Thoracic aorta (tissue), 2 donors: ENCODE results near the gene PUS1. TPM values are rescaled to one million over a fixed set of nuclear protein-coding genes. Genes with fewer than 3 reads are reported as not detected.

Experiments
- ATAC-seq: fragments of 150-250 bp; one replicate; pipeline ENCODE4 v1.8.0; 2017; ENCODE audit warnings: low read depth; ENCODE audit not compliant: insufficient number of reproducible peaks, low FRiP score
- DNase-seq: peaks from one replicate; pipeline ENCODE4 v3.0.0-alpha.2; 2020; ENCODE audit warnings: low spot score
- H3K27ac ChIP-seq, 2 donors: fragments of 200-600 bp; sonication (generic); 1 replicate in 1 of 2; 2 replicates in 1 of 2; pipeline ENCODE4 v1.5.1; 2016; ENCODE audit warnings: mild to moderate bottlenecking in 2 of 2, moderate library complexity in 2 of 2
- H3K27me3 ChIP-seq: fragments of 200-600 bp; sonication (generic); replicated peaks from 2 replicates; pipeline ENCODE4 v1.6.0; 2016; ENCODE audit warnings: mild to moderate bottlenecking; ENCODE audit not compliant: insufficient read depth
- H3K36me3 ChIP-seq: fragments of 200-600 bp; sonication (generic); one replicate; pipeline ENCODE4 v1.5.1; 2016
- H3K4me1 ChIP-seq, 2 donors: fragments of 200-600 bp; sonication (generic); 1 replicate in 1 of 2; 2 replicates in 1 of 2; pipeline versions ENCODE4 v1.5.1 to v1.6.0; 2016; ENCODE audit warnings: low read depth in 2 of 2, mild to moderate bottlenecking in 1 of 2; ENCODE audit not compliant: control insufficient read depth in 1 of 2
- H3K4me3 ChIP-seq: fragments of 200-600 bp; sonication (generic); 2 replicates; pipeline ENCODE4 v1.5.1; 2016; ENCODE audit warnings: mild to moderate bottlenecking
- H3K9me3 ChIP-seq: fragments of 200-600 bp; sonication (generic); 2 replicates; pipeline ENCODE4 v1.5.1; 2016
- total RNA-seq, 2 donors: library from RNA; depleted of rRNA; stranded (reverse); fragments of >200 nt; gene quantifications; one replicate each; pipeline versions ENCODE4 v1.1.0 to v1.2.3, GENCODE V29; 2016
- TF ChIP-seq, protein P1 (sequence below): fragments of 200-600 bp; sonication (generic); IDR thresholded peaks from one replicate; pipeline ENCODE4 v1.5.1; 2019; ENCODE audit warnings: antibody characterized with exemption

The PUS1 gene
- total RNA-seq, 2 donors from 2014 or later, result 5.8 to 31.7 TPM

DNA sequence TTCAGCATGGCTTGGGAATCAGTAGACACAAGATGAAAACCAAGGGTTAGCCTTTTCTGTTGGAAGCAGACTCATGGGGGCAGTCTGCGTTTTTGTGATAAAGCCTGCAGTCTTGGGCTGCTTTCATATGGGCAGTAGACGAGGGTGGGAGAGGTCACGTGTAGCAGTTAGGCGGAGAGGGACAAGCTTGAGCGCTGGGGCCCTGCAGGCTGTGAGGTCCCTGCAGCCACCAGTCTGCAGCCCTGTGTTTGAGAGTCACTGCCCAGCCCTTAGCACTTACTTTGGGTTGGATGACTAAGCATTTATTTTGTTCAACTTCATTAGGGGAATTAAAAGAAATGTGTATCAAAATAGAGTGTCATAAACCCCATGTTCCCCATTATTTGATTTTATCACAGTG, 57.8 kb downstream of the PUS1 start:
- no peaks in the 10 kb centered on the region for H3K27me3 ChIP-seq
- H3K27ac ChIP-seq, result no peak overlapping the region
- no peak for DNase-seq
- peaks cover 77% of the 10 kb centered on the region for H3K36me3 ChIP-seq
- no peak for ATAC-seq
- no peak overlapping the region for H3K4me3 ChIP-seq
- TF ChIP-seq, protein P1, sequence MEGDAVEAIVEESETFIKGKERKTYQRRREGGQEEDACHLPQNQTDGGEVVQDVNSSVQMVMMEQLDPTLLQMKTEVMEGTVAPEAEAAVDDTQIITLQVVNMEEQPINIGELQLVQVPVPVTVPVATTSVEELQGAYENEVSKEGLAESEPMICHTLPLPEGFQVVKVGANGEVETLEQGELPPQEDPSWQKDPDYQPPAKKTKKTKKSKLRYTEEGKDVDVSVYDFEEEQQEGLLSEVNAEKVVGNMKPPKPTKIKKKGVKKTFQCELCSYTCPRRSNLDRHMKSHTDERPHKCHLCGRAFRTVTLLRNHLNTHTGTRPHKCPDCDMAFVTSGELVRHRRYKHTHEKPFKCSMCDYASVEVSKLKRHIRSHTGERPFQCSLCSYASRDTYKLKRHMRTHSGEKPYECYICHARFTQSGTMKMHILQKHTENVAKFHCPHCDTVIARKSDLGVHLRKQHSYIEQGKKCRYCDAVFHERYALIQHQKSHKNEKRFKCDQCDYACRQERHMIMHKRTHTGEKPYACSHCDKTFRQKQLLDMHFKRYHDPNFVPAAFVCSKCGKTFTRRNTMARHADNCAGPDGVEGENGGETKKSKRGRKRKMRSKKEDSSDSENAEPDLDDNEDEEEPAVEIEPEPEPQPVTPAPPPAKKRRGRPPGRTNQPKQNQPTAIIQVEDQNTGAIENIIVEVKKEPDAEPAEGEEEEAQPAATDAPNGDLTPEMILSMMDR, result no peak
- no peaks in the 10 kb centered on the region for H3K9me3 ChIP-seq
- H3K4me1 ChIP-seq, result no peaks in the 10 kb centered on the region

- H3K27me3 ChIP-seq, result no peaks in the 10 kb centered on the region
- no peak overlapping the region for H3K27ac ChIP-seq
- peaks cover 77% of the 10 kb centered on the region for H3K36me3 ChIP-seq
- DNase-seq (no peak), ATAC-seq (no peak)
- H3K4me1 ChIP-seq, result no peaks in the 10 kb centered on the region
- TF ChIP-seq, protein P1, result no peak
- H3K4me3 ChIP-seq, result no peak overlapping the region
- H3K9me3 ChIP-seq, result no peaks in the 10 kb centered on the region
Measured at GRCh38 chr12:131987552-131987951, 58.5 kb downstream of the PUS1 start.

DNA sequence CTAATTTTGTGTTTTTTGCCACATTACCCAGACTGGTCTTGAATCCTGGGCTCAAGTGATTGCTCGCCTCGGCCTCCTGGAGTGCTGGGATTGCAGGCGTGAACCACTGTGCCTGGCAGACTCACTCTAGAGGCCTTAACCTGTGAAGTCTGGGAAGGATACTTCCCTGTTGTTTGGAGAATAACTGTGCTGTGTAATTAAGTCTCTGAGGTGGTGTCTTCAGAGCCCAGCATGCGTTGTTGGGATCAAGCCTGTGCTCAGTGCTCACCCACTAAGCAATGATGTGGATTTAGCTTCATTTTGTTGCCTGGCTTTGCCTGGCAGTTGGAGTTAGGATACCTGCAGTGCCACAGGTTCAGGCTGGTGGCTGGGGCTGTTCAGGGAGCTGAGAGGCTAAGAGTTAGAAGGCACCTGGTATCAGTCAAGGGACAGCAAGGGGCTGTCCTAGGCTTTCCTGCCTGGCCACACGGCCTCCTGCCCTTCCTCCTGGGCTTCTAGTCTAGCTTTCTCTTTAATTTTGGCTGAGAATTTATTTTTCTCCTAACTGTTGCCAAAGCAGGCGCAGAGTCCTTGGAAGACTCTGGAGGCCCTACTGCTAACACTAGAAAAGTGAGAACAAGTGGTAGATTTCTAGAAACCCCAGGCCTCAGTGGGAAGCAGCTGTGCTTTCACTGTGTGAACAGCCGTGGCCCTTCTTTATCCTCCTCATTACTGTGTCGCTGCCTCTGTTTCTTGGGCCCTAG, 59.1 kb downstream of the PUS1 start:
- no peak overlapping the region for H3K27ac ChIP-seq
- H3K4me3 ChIP-seq, result no peak overlapping the region
- H3K4me1 ChIP-seq, result no peaks in the 10 kb centered on the region
- ATAC-seq (no peak), DNase-seq (no peak)
- no peaks in the 10 kb centered on the region for H3K27me3 ChIP-seq
- peaks cover 80% of the 10 kb centered on the region for H3K36me3 ChIP-seq
- TF ChIP-seq, protein P1, result no peak
- H3K9me3 ChIP-seq, result no peaks in the 10 kb centered on the region

DNA sequence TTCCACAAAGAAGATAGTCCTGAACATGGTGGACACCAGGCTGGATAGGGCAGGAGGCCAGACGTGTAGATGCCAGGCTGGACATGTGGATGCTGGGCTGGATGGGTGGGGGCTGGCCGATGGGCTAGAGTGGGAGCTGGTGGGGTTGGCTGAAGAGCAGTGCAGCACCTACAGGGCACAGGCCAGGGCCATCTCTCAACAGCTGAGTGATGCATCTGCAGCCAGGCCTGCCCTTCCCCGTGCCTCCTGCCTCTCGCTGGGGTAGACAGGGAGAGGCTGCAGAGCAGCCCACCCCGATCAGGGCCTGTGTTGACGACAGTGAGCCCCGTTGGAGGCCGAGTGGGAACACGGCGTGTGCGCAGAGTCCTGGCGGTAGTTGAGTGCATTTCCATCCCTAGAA, 59.9 kb downstream of the PUS1 start:
- Histone ChIP-seq H3K4me3 (no peak overlapping the region), H3K4me1 (no peaks in the 10 kb centered on the region), H3K9me3 (no peaks in the 10 kb centered on the region), H3K27me3 (no peaks in the 10 kb centered on the region), H3K36me3 (peaks cover 79% of the 10 kb centered on the region), H3K27ac (no peak overlapping the region)
- DNase-seq (no peak), ATAC-seq (no peak)
- TF ChIP-seq, protein P1, result no peak

DNA sequence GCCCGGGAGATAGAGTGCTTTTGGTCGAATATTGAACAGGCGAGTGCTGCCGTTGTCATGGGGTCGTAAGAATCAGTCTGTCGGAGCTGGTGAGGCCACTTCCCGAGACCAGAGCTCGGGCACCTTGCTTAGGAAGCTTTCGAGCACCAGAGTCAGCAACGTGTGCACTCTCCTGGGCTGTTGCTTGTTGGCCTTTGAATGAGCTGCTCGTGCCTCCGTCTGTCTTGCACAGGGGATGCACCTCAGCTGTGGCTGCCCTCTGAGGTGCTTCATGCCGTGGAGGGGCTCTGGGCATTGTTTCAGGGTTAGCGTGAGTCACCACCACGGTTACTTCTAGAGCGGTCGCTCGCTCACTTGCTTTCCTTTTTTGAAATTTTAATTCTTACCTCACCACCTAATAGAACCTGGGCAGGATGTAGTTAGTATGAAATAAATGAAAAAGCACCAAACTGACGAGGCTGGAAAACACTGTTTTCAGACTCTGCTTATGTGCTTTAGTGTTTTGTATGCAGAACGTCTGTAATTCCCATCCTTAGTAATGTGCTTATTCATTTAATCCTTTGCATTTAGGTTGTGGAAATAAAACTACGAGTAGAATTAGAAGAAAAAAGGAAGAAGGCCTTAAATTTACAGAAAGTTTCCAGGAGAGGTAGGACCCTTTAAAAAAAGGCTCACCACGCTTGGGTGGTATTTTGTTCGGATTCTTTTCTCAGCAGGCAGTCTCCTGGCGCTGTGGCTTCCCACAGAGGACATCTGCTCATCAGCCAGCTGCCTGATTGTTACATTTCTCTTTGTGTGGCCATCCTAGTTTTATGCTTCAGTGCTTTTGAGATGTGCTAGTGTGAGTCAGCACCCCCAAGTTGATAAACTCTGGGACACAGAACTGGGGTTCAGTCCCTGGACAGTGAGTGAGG, 61.2 kb downstream of the PUS1 start:
- TF ChIP-seq, protein P1, result no peak
- no peak overlapping the region for H3K4me3 ChIP-seq
- DNase-seq, result no peak
- no peaks in the 10 kb centered on the region for H3K9me3 ChIP-seq
- no peaks in the 10 kb centered on the region for H3K27me3 ChIP-seq
- peaks cover 79% of the 10 kb centered on the region for H3K36me3 ChIP-seq
- H3K27ac ChIP-seq, result no peak overlapping the region
- ATAC-seq, result no peak
- H3K4me1 ChIP-seq, result no peaks in the 10 kb centered on the region
